ENCODE data around the gene TUBB6.

- TF ChIP-seq CTCF (conservative IDR thresholded peaks at IDR 0.05) = no peak
- TF ChIP-seq EZH2 (IDR thresholded peaks at IDR 0.05; ENCODE audit: low read depth) = no peak
Observed at GRCh38 chr18:12359515-12359927, 51.5 kb downstream of the TUBB6 start.
